ENCODE data around the gene SPTLC2.

SPTLC2 gene

GRCh38 chr14:77458249-77458950 is 158.0 kb downstream of the SPTLC2 start:
- peak; percentile 50 for DNase-seq

GRCh38 chr14:77457522-77458248 is 158.8 kb downstream of the SPTLC2 start, which contains the start of the genes AHSA1 and VIPAS39:
Gene AHSA1, plus strand, starts transcription at chr14:77458093. Its CDS starts 97 bp downstream, at chr14:77458190.
Gene VIPAS39, minus strand, starts transcription at chr14:77457601. Its CDS starts 3,499 bp downstream, at chr14:77454102.
- peak; percentile 87 for DNase-seq

- no peak for DNase-seq
These were observed 159.3 kb downstream of the SPTLC2 start for GRCh38 chr14:77457115-77457521.

All from activated CD4-positive, CD25-positive, alpha-beta regulatory T cell treated with anti-CD3 and anti-CD28 coated beads, Interleukin-2, amount 50 U/mL, for 72 hours (primary cell).